ENCODE data around the gene B4GALNT1.
"Not testable (repeated sequence)": the region's sequence is repeated elsewhere in the genome, so short reads cannot be mapped to it uniquely, and the experiment has no call there.

Gene B4GALNT1

GRCh38 chr12:57632958-57633840, at the start of gene B4GALNT1:
B4GALNT1 (minus strand) TSS chr12:57633201; CDS start chr12:57632132, 1,069 bp downstream.
- H3K9me3 Mint-ChIP-seq = no peaks in the 10 kb centered on the region
- H3K4me1 Mint-ChIP-seq = peaks cover 12% of the 10 kb centered on the region
- H3K4me3 Mint-ChIP-seq = peak within 1 kb of the TSS; percentile 58
- H3K27me3 Mint-ChIP-seq = peaks cover 79% of the 10 kb centered on the region
- peak; percentile 66 for DNase-seq
- no peak within 1 kb of the TSS for H3K27ac Mint-ChIP-seq
- CTCF ChIA-PET = interaction anchor here (0.6 to 2.6 kb wide), 18 partner anchors 9 to 406 kb away, joined by 3 to 12 read pairs (median 3); partner anchors contain the start of genes GLI1 and PIP4K2C
- no peaks in the 10 kb centered on the region for H3K36me3 Mint-ChIP-seq

GRCh38 chr12:57679697-57680096, 46.7 kb upstream of the B4GALNT1 start:
- no peak for DNase-seq
- CTCF ChIA-PET = interaction anchor here (0.8 kb wide), 1 partner anchor 221 kb away, joined by 4 read pairs; the partner anchor contains the start of gene GLI1
- Mint-ChIP-seq H3K9me3 (peaks cover 2% of the 10 kb centered on the region), H3K27me3 (peaks cover 13% of the 10 kb centered on the region), H3K27ac (no peak overlapping the region), H3K4me1 (no peaks in the 10 kb centered on the region), H3K36me3 (no peaks in the 10 kb centered on the region), H3K4me3 (no peak overlapping the region)

- H3K27me3 Mint-ChIP-seq, H3K4me1 Mint-ChIP-seq, DNase-seq, H3K27ac Mint-ChIP-seq, CTCF ChIA-PET, H3K36me3 Mint-ChIP-seq, H3K9me3 Mint-ChIP-seq, H3K4me3 Mint-ChIP-seq: not testable (repeated sequence)
Observed at GRCh38 chr12:57677947-57678346, 44.9 kb upstream of the B4GALNT1 start.

- no peak for DNase-seq
- Mint-ChIP-seq H3K27ac (no peak overlapping the region), H3K36me3 (no peaks in the 10 kb centered on the region), H3K9me3 (no peaks in the 10 kb centered on the region), H3K4me3 (no peak overlapping the region), H3K4me1 (no peaks in the 10 kb centered on the region), H3K27me3 (peaks cover 7% of the 10 kb centered on the region)
- CTCF ChIA-PET = no interaction called here
Observed at GRCh38 chr12:57674691-57675090, 41.7 kb upstream of the B4GALNT1 start.

- Mint-ChIP-seq H3K4me1 (no peaks in the 10 kb centered on the region), H3K9me3 (no peaks in the 10 kb centered on the region), H3K27ac (no peak overlapping the region), H3K36me3 (no peaks in the 10 kb centered on the region), H3K27me3 (peaks cover 7% of the 10 kb centered on the region), H3K4me3 (no peak overlapping the region)
- CTCF ChIA-PET = interaction anchor here (1.5 kb wide), 1 partner anchor 40 kb away, joined by 3 read pairs; the partner anchor contains the start of gene B4GALNT1
- no peak for DNase-seq
Observed at GRCh38 chr12:57672801-57673200, 39.8 kb upstream of the B4GALNT1 start.

- H3K4me1 Mint-ChIP-seq, H3K27me3 Mint-ChIP-seq, H3K4me3 Mint-ChIP-seq, DNase-seq, H3K36me3 Mint-ChIP-seq, H3K27ac Mint-ChIP-seq, CTCF ChIA-PET, H3K9me3 Mint-ChIP-seq: not testable (repeated sequence)
Observed at GRCh38 chr12:57671811-57672210, 38.8 kb upstream of the B4GALNT1 start.

- not testable (repeated sequence) for H3K27me3 Mint-ChIP-seq, H3K4me3 Mint-ChIP-seq
Observed at GRCh38 chr12:57669691-57670090, 36.7 kb upstream of the B4GALNT1 start.

GRCh38 chr12:57666897-57667296, 33.9 kb upstream of the B4GALNT1 start:
- no peaks in the 10 kb centered on the region for H3K4me1 Mint-ChIP-seq

More at GRCh38 chr12:57669691-57670090, 36.7 kb upstream of the B4GALNT1 start:
- H3K36me3 Mint-ChIP-seq, DNase-seq, H3K27ac Mint-ChIP-seq, H3K9me3 Mint-ChIP-seq, CTCF ChIA-PET, H3K4me1 Mint-ChIP-seq: not testable (repeated sequence)

GRCh38 chr12:57665066-57665820, 32.2 kb upstream of the B4GALNT1 start:
- CTCF ChIA-PET, H3K27ac Mint-ChIP-seq, H3K9me3 Mint-ChIP-seq, DNase-seq, H3K36me3 Mint-ChIP-seq, H3K4me3 Mint-ChIP-seq, H3K27me3 Mint-ChIP-seq, H3K4me1 Mint-ChIP-seq: not testable (repeated sequence)

More at GRCh38 chr12:57666897-57667296, 33.9 kb upstream of the B4GALNT1 start:
- DNase-seq = no peak
- no peak overlapping the region for H3K27ac Mint-ChIP-seq
- H3K36me3 Mint-ChIP-seq = no peaks in the 10 kb centered on the region
- CTCF ChIA-PET = no interaction called here
- peaks cover 2% of the 10 kb centered on the region for H3K9me3 Mint-ChIP-seq
- peaks cover 4% of the 10 kb centered on the region for H3K27me3 Mint-ChIP-seq
- no peak overlapping the region for H3K4me3 Mint-ChIP-seq

- no peak overlapping the region for H3K27ac Mint-ChIP-seq
- no peaks in the 10 kb centered on the region for H3K36me3 Mint-ChIP-seq
- no peaks in the 10 kb centered on the region for H3K4me1 Mint-ChIP-seq
- H3K27me3 Mint-ChIP-seq = peaks cover 14% of the 10 kb centered on the region
- CTCF ChIA-PET = no interaction called here
- DNase-seq = no peak
- H3K9me3 Mint-ChIP-seq = peaks cover 13% of the 10 kb centered on the region
- H3K4me3 Mint-ChIP-seq = no peak overlapping the region
Observed at GRCh38 chr12:57661376-57661775, 28.4 kb upstream of the B4GALNT1 start.

- CTCF ChIA-PET = interaction anchor here (2.0 kb wide), 1 partner anchor 21 kb away, joined by 6 read pairs; no protein-coding TSS in a partner anchor
- Mint-ChIP-seq H3K4me1 (no peaks in the 10 kb centered on the region), H3K27ac (no peak overlapping the region), H3K27me3 (peaks cover 14% of the 10 kb centered on the region), H3K9me3 (peaks cover 13% of the 10 kb centered on the region), H3K36me3 (no peaks in the 10 kb centered on the region), H3K4me3 (no peak overlapping the region)
- no peak for DNase-seq
Observed at GRCh38 chr12:57658890-57659289, 25.9 kb upstream of the B4GALNT1 start.

- no peak for DNase-seq
- no peak overlapping the region for H3K4me3 Mint-ChIP-seq
- H3K36me3 Mint-ChIP-seq = no peaks in the 10 kb centered on the region
- H3K9me3 Mint-ChIP-seq = peaks cover 14% of the 10 kb centered on the region
- peaks cover 14% of the 10 kb centered on the region for H3K27me3 Mint-ChIP-seq
- CTCF ChIA-PET = interaction anchor here (1.3 to 2.0 kb wide), 2 partner anchors 20 to 74 kb away, joined by 3 to 6 read pairs; no protein-coding TSS in a partner anchor
- H3K27ac Mint-ChIP-seq = no peak overlapping the region
- H3K4me1 Mint-ChIP-seq = no peaks in the 10 kb centered on the region
Observed at GRCh38 chr12:57657744-57658143, 24.7 kb upstream of the B4GALNT1 start.

GRCh38 chr12:57656408-57656807, 23.4 kb upstream of the B4GALNT1 start:
- not testable (repeated sequence) for H3K36me3 Mint-ChIP-seq

GRCh38 chr12:57655541-57656240, 22.7 kb upstream of the B4GALNT1 start:
- no peaks in the 10 kb centered on the region for H3K36me3 Mint-ChIP-seq
- no peak for DNase-seq
- H3K4me1 Mint-ChIP-seq = no peaks in the 10 kb centered on the region
- peaks cover 14% of the 10 kb centered on the region for H3K27me3 Mint-ChIP-seq
- no peak overlapping the region for H3K4me3 Mint-ChIP-seq
- CTCF ChIA-PET = interaction anchor here (0.7 to 1.4 kb wide), 3 partner anchors 15 to 37 kb away, joined by 3 to 5 read pairs (median 3); no protein-coding TSS in a partner anchor
- peaks cover 7% of the 10 kb centered on the region for H3K9me3 Mint-ChIP-seq
- H3K27ac Mint-ChIP-seq = no peak overlapping the region

More at GRCh38 chr12:57656408-57656807, 23.4 kb upstream of the B4GALNT1 start:
- not testable (repeated sequence) for H3K4me1 Mint-ChIP-seq, H3K4me3 Mint-ChIP-seq, DNase-seq, H3K27ac Mint-ChIP-seq
- peaks cover 14% of the 10 kb centered on the region for H3K27me3 Mint-ChIP-seq
- H3K9me3 Mint-ChIP-seq = peaks cover 12% of the 10 kb centered on the region
- CTCF ChIA-PET = interaction anchor here (1.3 to 1.4 kb wide), 2 partner anchors 34 to 37 kb away, joined by 3 to 5 read pairs; no protein-coding TSS in a partner anchor

Measured in activated naive CD4-positive, alpha-beta T cell treated with anti-CD3 and anti-CD28 coated beads, Interleukin-2, amount 10 ng/mL, durations not matched to agents 7 days and 5 days (primary cell).